Aorta (tissue), 5 donors: ENCODE measurements around the gene WWOX. TPM values are rescaled to one million over a fixed set of nuclear protein-coding genes. Genes with fewer than 3 reads are reported as not detected.

Experiments used
- ATAC-seq: fragments of 200-7000 bp; cut with Tn5 transposase; one replicate; pipeline ENCODE4 v1.9.1; 2022; ENCODE audit warnings: moderate library complexity; ENCODE audit not compliant: low FRiP score
- DNase-seq, 2 donors: peaks; one replicate each; pipeline ENCODE4 v3.0.0-alpha.2; 2020
- H3K27ac ChIP-seq, 2 donors: one replicate each; pipeline ENCODE4 v1.5.1; 2013; ENCODE audit warnings: low read length in 2 of 2, mild to moderate bottlenecking in 2 of 2, moderate library complexity in 2 of 2, control low read depth in 1 of 2, inconsistent platforms in 1 of 2, low read depth in 1 of 2
- H3K27me3 ChIP-seq, 2 donors: one replicate each; pipeline ENCODE4 v1.6.1; 2013; ENCODE audit warnings: control low read depth in 1 of 2, low read length in 1 of 2, mild to moderate bottlenecking in 1 of 2, moderate library complexity in 1 of 2; ENCODE audit not compliant: insufficient read depth in 2 of 2, control insufficient read depth in 1 of 2
- H3K36me3 ChIP-seq, 2 donors: one replicate each; pipeline ENCODE4 v1.6.1; 2013; ENCODE audit warnings: control low read depth in 1 of 2, low read length in 1 of 2, mild to moderate bottlenecking in 1 of 2; ENCODE audit not compliant: insufficient read depth in 2 of 2, control insufficient read depth in 1 of 2
- H3K4me1 ChIP-seq, 2 donors: one replicate each; pipeline ENCODE4 v1.6.1; 2013; ENCODE audit warnings: low read length in 2 of 2, control low read depth in 1 of 2, mild to moderate bottlenecking in 1 of 2, moderate library complexity in 1 of 2; ENCODE audit not compliant: insufficient read depth in 2 of 2, control insufficient read depth in 1 of 2
- H3K4me3 ChIP-seq, 2 donors: one replicate each; pipeline ENCODE4 v1.5.1; 2013; ENCODE audit warnings: low read length in 2 of 2, control low read depth in 1 of 2, mild to moderate bottlenecking in 1 of 2
- H3K9me3 ChIP-seq: one replicate; pipeline ENCODE4 v1.6.1; 2013; ENCODE audit warnings: mild to moderate bottlenecking, low read length; ENCODE audit not compliant: control insufficient read depth
- WGBS, 2 donors: extraction: QIAGEN DNeasy Blood & Tissue Kit; methylation state at CpG; one replicate each; pipeline ENCODE4 v1.1.7; 2013; 5-methylcytosine and 5-hydroxymethylcytosine counted together
- intact Hi-C, 2 donors: fragments of 100-400 bp; cut with DNase I; formaldehyde crosslinking; loops; one replicate each; pipeline versions ENCODE4 v1.14.2 to v1.15.0; 2022
- polyA plus RNA-seq, 2 donors: library from polyadenylated mRNA; stranded (reverse); fragments of 200-250 nt; gene quantifications; one replicate each; pipeline ENCODE4 v1.2.3, GENCODE V29; 2013
- total RNA-seq, 2 donors: library from RNA; stranded (reverse); fragmentation: NEBNext Ultra II Directional; extraction: Animal tissue kit (Norgen Biotek cat#: 25700); gene quantifications; one replicate each; pipeline ENCODE4 v1.2.1, GENCODE V29; 2021
- donor health status: healthy with polysubstance abuse.
- donor health status: Bipolar disorder and iron deficiency.
- donor health status: DM: no; HTN: no; CAD: no.
- donor health status: DM: no; HTN: no; CAD: no.
- donor health status: DM: yes; HTN: yes; CAD: no.

The WWOX gene
- total and polyA plus RNA-seq, 4 donors = 11.2 to 30.9 (median 14.6) TPM

DNA sequence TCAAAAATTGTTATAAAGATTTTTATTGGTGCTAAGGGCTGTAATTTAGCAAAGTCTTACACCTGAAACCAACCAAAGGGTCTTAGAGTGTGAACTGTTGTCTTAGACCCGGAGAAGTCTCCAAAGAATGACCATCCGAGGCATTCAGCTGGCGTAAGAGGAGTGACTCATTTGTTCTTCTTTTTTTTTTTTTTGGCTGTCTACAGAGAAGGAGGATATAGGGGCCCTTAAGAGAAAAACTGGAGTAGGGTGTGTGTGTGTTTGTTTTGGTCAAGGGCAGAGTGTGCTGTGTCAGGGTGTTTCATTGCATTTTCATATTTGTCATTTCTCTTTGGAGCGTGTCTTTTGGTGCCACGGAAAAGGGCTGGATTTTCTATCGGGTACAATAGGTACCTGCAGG is 508.0 kb downstream of the WWOX start:
- intact Hi-C loops = no loop called here
- no peak overlapping the region for H3K4me3 ChIP-seq
- DNase-seq (no peak), ATAC-seq (no peak)
- H3K4me1 ChIP-seq = no peaks in the 10 kb centered on the region
- whole genome bisulfite sequencing, 2 donors = 57 to 60% methylated on average over 6 of the region's 6 CpGs
- H3K27ac ChIP-seq = no peak overlapping the region
- H3K27me3 ChIP-seq = no peaks in the 10 kb centered on the region
- H3K9me3 ChIP-seq = no peaks in the 10 kb centered on the region
- H3K36me3 ChIP-seq = no peaks in the 10 kb centered on the region

DNA sequence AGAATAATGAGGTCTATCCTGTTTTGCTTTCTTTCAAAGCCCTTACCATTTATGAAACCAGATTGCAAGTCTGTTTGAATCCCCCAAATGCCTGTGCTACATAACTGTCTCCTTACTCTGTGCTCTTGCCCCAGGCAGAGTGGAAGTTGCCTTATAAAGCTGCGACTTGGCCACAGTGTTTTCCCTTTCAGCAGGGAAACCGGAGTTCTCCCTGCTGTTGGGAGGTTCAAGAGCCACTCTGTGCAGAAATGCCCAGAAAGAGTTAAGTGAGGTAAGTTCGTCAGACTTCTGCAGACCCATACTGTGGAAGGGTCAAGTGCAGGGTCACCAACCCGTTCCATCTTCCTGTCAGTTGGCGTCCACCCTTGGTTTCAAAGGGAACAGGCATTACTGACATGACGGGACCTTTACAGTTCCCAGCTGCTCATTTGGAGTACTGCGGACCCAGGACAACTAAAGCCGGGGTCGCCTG is 508.9 kb downstream of the WWOX start:
- ATAC-seq (no peak), DNase-seq (no peak)
- Histone ChIP-seq H3K27me3 (no peaks in the 10 kb centered on the region), H3K4me3 (no peak overlapping the region), H3K4me1 (no peaks in the 10 kb centered on the region), H3K36me3 (no peaks in the 10 kb centered on the region), H3K9me3 (no peaks in the 10 kb centered on the region), H3K27ac (no peak overlapping the region)
- intact Hi-C loops = no loop called here
- 41 to 51% methylated on average over 9 of the region's 9 CpGs for WGBS, 2 donors

DNA sequence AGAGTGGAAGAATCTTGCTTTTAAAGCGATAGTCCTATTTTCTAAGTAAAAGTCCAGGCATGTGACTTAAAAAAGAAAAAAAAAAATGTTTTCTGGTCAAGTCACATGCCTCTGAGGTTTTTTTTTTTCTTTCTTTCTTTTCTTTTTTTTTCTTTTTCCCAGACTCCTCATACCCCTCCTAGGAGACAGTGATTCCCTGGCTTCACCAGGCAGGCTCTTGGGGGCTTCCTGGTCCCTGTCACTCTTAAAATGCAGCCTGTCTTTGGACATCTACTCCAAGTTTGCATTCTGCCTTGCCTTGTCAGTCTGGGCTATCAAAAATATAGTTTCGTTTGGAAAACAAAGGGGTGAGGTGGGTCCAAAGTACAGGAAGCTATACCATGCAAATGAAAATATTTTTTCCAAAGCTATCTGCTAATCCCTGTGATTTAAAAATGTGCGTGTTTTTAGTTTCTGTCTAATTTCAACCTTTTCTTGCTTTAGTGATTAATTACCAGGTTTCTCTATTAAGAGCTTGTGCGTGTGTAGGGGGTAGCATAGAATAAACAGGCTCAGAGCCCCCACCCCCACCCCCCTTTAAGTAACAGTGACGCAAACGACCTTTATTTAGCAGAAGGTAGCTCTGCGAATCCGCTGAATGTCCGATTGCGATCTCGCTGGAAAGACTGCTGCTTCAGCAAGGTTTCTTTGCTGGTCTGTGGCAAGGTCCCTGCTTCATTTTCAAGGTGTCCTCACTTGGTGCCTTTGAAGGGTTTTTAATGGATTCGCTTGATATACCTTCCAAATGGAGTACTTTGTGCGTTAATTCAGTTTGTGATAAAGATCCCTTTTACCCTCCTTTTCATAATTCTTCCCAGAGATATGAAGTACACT is 510.2 kb downstream of the WWOX start:
- 53 to 56% methylated on average over 13 of the region's 13 CpGs for WGBS, 2 donors
- ATAC-seq (no peak), DNase-seq (no peak)
- intact Hi-C loops = no loop called here
- Histone ChIP-seq H3K4me1 (no peaks in the 10 kb centered on the region), H3K27me3 (no peaks in the 10 kb centered on the region), H3K27ac (no peak overlapping the region), H3K36me3 (no peaks in the 10 kb centered on the region), H3K4me3 (no peak overlapping the region), H3K9me3 (no peaks in the 10 kb centered on the region)

DNA sequence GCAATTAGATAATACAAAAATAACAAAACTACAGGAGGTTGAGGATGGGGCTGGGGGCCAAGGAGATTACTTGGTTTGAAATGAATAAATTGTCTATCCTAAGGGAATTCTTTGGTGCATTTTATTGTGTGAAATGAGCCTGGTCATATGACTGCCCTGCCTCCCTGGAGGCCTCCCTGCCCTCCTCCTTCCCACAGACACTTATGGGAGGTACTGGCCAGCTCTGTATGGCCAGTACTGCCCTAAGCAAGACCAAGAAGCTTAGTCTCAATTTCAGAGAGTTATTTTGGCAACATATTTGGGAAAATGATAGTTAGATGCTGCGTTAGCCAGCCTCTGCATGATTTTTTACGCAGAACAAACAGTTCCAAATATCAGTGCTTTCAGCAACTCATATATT is 511.9 kb downstream of the WWOX start:
- ATAC-seq (no peak), DNase-seq (no peak)
- H3K9me3 ChIP-seq = no peaks in the 10 kb centered on the region
- no peak overlapping the region for H3K4me3 ChIP-seq
- no peaks in the 10 kb centered on the region for H3K27me3 ChIP-seq
- WGBS, 2 donors = 71 to 88% methylated on average over 2 of the region's 2 CpGs
- no peaks in the 10 kb centered on the region for H3K4me1 ChIP-seq
- intact Hi-C loops = no loop called here
- H3K27ac ChIP-seq = no peak overlapping the region
- H3K36me3 ChIP-seq = no peaks in the 10 kb centered on the region

DNA sequence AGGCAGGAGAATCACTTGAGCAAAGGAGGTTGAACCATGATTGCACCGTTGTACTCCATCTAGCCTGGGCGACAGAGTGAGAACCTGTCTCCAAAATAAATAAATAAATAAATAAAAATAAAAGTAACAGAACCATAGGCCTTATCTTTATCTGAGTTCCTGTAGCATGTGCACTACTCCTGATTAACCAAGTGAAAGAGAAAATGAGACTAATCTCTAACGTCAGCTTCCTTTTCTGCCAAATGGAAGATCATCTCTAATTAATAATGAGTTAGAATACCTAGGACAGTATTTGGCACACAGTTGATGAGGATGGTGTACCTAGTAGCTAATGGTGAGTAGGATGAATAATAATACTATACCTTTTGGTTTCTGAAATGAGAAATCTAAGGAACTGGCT is 520.4 kb downstream of the WWOX start:
- ATAC-seq (no peak), DNase-seq (no peak)
- H3K27ac ChIP-seq = no peak overlapping the region
- no peaks in the 10 kb centered on the region for H3K4me1 ChIP-seq
- intact Hi-C loops = loop anchor here in 1 of 2 donors (10.0 kb wide), 1 partner anchor 65 kb away; no protein-coding TSS in a partner anchor
- no peak overlapping the region for H3K4me3 ChIP-seq
- no peaks in the 10 kb centered on the region for H3K36me3 ChIP-seq
- no peaks in the 10 kb centered on the region for H3K27me3 ChIP-seq
- WGBS, 2 donors = 66 to 85% methylated on average over 3 of the region's 3 CpGs
- H3K9me3 ChIP-seq = peaks cover 1% of the 10 kb centered on the region

DNA sequence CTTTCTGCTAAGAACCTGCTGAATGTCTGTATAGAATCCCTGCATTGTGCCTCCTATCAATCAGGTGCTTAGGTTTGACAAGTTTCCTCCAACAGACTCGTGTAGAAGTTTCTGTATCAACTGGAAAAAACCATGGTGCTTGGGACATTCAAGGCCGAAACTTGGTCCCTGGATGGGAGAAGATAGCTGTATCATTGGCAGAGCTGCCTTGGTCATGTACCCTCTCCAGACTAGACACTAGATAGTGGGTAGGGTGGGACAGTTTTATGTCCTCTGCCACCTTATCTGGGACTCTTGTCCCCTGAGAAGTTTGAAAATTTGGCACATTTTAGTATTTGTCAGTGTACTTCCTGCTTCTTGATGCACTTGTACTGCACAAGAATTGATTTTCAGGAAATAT is 520.8 kb downstream of the WWOX start:
- intact Hi-C loops = loop anchor here in 1 of 2 donors (10.0 kb wide), 1 partner anchor 65 kb away; no protein-coding TSS in a partner anchor
- Histone ChIP-seq H3K27me3 (no peaks in the 10 kb centered on the region), H3K4me3 (no peak overlapping the region), H3K27ac (no peak overlapping the region), H3K9me3 (peaks cover 1% of the 10 kb centered on the region), H3K4me1 (no peaks in the 10 kb centered on the region), H3K36me3 (no peaks in the 10 kb centered on the region)
- ATAC-seq (no peak), DNase-seq (no peak)
- 81 to 82% methylated on average over 2 of the region's 2 CpGs for WGBS, 2 donors

DNA sequence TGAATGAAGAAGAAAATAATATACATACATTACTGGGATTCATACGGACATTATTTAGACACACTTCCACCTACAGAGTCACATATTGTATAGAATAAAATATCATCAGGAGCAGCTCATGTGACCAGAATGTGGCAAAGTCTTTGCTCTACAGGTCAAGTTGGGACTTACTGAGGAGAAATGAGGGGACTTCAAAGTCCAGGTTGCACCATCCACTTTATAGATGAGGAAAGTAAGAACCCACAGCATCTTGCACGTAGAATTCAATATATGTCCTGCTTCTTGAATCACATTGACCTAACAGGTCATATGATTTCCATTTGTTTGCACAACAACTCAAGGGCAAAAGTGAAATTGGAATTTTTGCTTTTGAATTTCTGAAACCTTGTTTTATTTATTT is 524.3 kb downstream of the WWOX start:
- DNase-seq = no peak
- Histone ChIP-seq H3K27me3 (no peaks in the 10 kb centered on the region), H3K27ac (no peak overlapping the region), H3K36me3 (no peaks in the 10 kb centered on the region), H3K4me1 (no peaks in the 10 kb centered on the region), H3K4me3 (no peak overlapping the region), H3K9me3 (peaks cover 1% of the 10 kb centered on the region)
- intact Hi-C loops = loop anchor here in 1 of 2 donors (10.0 kb wide), 1 partner anchor 61 kb away; no protein-coding TSS in a partner anchor
- WGBS, 2 donors = 73 to 89% methylated on average over 2 of the region's 2 CpGs
- no peak for ATAC-seq

DNA sequence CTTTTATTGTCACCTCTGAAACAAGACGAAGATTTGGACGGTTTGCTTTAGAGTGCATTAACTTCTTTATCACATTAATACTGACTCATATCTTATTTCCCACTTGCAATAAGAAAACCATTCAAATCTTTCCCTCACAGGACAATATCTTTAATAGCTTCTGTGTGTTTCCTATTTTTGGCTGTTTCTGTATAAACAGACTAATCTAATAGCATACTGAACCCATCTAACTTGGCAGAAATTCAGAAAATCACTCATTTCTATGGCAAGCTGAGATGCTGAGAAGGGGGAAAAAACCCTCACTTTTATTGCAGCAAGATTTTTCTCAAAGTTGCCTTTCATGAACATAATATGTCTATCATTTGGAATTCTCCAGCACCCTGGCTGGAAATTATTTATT is 524.9 kb downstream of the WWOX start:
- 8 to 11% methylated on average over 2 of the region's 2 CpGs for WGBS, 2 donors
- no peak overlapping the region for H3K4me3 ChIP-seq
- DNase-seq (no peak), ATAC-seq (no peak)
- H3K27me3 ChIP-seq = no peaks in the 10 kb centered on the region
- no peak overlapping the region for H3K27ac ChIP-seq
- no peaks in the 10 kb centered on the region for H3K36me3 ChIP-seq
- intact Hi-C loops = loop anchor here in 1 of 2 donors (10.0 kb wide), 1 partner anchor 60 kb away; no protein-coding TSS in a partner anchor
- no peaks in the 10 kb centered on the region for H3K4me1 ChIP-seq
- H3K9me3 ChIP-seq = peaks cover 1% of the 10 kb centered on the region
